ENCODE results near the gene NCEH1. TPM values are rescaled to one million over a fixed set of nuclear protein-coding genes. Genes with fewer than 3 reads are reported as not detected.

The NCEH1 gene
- total RNA-seq, 2 donors from 2014 or later = 4.4 to 5.2 TPM

- DNase-seq (ENCODE audit: low spot score in 2 of 2) = no peak
- Mint-ChIP-seq H3K9me3 (no peaks in the 10 kb centered on the region), H3K27ac (no peak overlapping the region), H3K36me3 (no peaks in the 10 kb centered on the region)
- no peak for ATAC-seq
Measured at GRCh38 chr3:172640751-172641150, 70.1 kb downstream of the NCEH1 start.

- H3K27ac Mint-ChIP-seq = no peak overlapping the region
- no peak for DNase-seq (ENCODE audit: low spot score in 2 of 2)
Measured at GRCh38 chr3:172635588-172635987, 75.3 kb downstream of the NCEH1 start.

DNA sequence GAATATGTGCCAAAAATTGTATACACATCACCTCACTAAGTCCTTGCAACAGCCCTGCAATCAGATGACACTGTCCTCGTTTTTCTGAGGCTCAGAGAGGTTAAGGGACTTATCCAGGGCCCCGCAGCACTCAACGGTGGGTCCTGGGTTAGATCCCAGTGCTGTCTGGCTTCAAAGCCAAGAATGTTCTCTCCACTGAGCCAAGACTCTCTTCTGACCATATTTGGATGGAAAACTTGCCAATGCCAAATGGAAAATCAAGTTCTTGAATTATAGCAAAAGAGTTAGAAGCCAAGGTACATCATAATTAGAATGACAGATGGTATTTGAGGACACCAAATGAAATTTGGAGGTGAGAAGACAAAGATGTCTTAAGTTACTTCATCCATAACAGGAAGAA lies 75.9 kb downstream of the NCEH1 start:
- ATAC-seq (no peak), DNase-seq (ENCODE audit: low spot score in 2 of 2) (no peak)
- Mint-ChIP-seq H3K36me3 (no peaks in the 10 kb centered on the region), H3K27ac (no peak overlapping the region), H3K9me3 (no peaks in the 10 kb centered on the region)

More at GRCh38 chr3:172635588-172635987, 75.3 kb downstream of the NCEH1 start:
- Mint-ChIP-seq H3K9me3 (no peaks in the 10 kb centered on the region), H3K36me3 (no peaks in the 10 kb centered on the region)
- ATAC-seq = peak; percentile 86 to 99

- Mint-ChIP-seq H3K36me3 (no peaks in the 10 kb centered on the region), H3K9me3 (no peaks in the 10 kb centered on the region), H3K27ac (no peak overlapping the region)
- no peak for ATAC-seq
- no peak for DNase-seq (ENCODE audit: low spot score in 2 of 2)
Measured at GRCh38 chr3:172630316-172630715, 80.6 kb downstream of the NCEH1 start.

- ATAC-seq = no peak
- Mint-ChIP-seq H3K36me3 (no peaks in the 10 kb centered on the region), H3K27ac (no peak overlapping the region), H3K9me3 (no peaks in the 10 kb centered on the region)
- no peak for DNase-seq (ENCODE audit: low spot score in 2 of 2)
Measured at GRCh38 chr3:172629470-172629869, 81.4 kb downstream of the NCEH1 start.

DNA sequence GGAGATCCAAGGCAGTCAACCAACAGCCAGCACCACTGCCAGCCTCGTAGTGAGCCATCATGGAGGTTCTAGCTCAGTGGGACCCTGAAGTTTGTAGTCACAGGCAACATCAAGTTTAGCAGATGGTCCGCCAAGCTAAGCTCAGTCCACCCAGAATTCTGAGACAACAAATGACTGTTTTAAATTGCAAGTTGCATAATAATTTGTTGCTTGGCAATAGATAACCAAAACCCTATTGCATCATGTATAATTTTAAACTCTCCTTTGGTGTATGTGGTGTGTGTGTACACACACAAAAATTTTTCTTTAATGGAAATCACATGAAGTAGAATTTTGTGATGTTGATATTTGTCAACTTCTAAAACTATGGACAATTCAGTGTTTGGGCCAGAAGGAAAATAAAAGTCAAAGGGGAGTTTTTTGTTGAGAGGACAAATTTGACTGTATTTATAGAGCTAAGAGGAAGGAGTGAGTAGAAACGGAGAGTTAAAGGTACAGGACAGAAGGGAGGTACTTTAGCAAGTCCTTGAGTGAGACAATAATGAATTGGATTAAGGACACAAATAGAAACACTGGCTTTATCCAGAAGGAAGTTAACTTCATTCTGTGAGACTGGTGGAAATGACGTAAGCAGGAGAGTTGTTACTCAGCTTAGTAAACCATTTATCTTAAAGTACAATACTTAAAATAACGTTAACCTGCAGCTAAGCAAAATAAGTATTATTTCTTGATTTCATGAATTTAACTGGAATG lies 83.6 kb downstream of the NCEH1 start:
- Mint-ChIP-seq H3K9me3 (no peaks in the 10 kb centered on the region), H3K27ac (no peak overlapping the region), H3K36me3 (no peaks in the 10 kb centered on the region)
- ATAC-seq = no peak
- DNase-seq (ENCODE audit: low spot score in 2 of 2) = no peak

DNA sequence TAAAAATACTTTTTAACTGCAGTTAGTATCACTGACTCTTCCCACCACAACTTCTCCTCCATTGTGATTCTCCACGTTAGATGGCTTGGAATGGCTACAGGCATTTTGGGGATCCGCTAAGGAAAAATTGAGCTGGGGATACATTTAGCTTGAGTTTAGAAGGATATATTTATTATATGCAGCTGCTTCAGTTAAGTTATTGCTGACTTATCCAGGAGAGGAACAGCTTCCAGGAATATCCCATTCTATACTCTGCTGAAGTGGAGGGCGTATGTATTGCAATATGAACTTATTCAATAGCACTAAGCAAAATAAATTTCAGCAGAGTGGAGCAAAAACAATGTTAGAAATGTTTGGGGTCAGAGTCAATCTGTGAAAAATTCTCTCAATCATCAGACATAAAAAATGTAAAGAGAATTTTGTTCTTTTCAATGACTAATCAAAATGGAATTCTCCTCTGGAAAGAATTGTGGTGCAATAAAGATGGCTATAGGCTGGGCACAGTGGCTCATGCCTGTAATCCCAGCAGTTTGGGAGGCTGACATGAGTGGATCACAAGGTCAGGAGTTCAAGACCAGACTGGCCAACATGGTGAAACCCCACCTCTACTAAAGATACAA lies 84.7 kb downstream of the NCEH1 start:
- no peak for ATAC-seq
- H3K9me3 Mint-ChIP-seq = no peaks in the 10 kb centered on the region
- DNase-seq (ENCODE audit: low spot score in 2 of 2) = no peak
- H3K36me3 Mint-ChIP-seq = no peaks in the 10 kb centered on the region
- no peak overlapping the region for H3K27ac Mint-ChIP-seq

DNA sequence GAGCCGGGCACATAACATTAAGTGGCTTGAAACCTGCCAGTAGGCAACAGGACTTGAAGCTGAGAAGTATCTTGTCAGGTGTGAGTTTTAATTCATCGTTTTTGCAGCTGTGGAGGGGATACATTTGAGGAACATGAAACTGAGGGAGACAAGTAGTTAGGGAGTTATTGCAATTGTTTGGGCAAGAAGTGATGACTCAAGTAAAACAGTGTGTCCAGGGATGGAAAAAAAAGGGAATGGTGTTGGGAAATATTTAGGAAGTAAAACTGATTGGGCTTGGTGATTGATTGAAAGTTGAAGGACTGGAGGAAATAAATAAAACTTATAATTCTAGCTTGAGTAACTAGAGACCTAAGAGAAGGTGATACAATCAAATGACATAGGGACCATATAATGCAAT lies 85.5 kb downstream of the NCEH1 start:
- no peak overlapping the region for H3K27ac Mint-ChIP-seq
- no peaks in the 10 kb centered on the region for H3K36me3 Mint-ChIP-seq
- H3K9me3 Mint-ChIP-seq = no peaks in the 10 kb centered on the region
- ATAC-seq (no peak), DNase-seq (ENCODE audit: low spot score in 2 of 2) (no peak)

DNA sequence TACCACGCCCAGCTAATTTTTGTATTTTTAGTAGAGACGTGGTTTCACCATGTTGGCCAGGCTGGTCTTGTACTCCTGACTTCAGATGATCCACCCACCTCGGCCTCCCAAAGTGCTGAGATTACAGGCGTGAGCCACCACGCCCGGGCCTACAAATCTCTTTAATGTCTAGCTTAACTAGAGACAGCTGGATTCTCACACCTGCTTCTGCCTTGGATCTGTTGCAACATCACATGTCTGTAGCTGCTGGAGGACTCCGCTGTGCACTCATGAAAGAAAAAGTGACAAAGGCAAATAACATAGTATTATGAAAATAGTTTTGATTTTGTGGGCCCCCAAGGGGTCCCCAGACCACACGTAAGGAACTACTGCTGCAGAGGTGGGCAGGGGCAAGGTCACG lies 85.9 kb downstream of the NCEH1 start:
- no peaks in the 10 kb centered on the region for H3K9me3 Mint-ChIP-seq
- no peaks in the 10 kb centered on the region for H3K36me3 Mint-ChIP-seq
- ATAC-seq (no peak), DNase-seq (ENCODE audit: low spot score in 2 of 2) (no peak)
- H3K27ac Mint-ChIP-seq = no peak overlapping the region

GRCh38 chr3:172622916-172623700 lies 87.8 kb downstream of the NCEH1 start:
- Mint-ChIP-seq H3K27ac (no peak overlapping the region), H3K36me3 (peaks cover 0 to 11% of the 10 kb centered on the region in 2 donors), H3K9me3 (peaks cover 0 to 6% of the 10 kb centered on the region in 2 donors)
- DNase-seq (ENCODE audit: low spot score in 2 of 2) (peak in 1 of 2 donors; percentile 57), ATAC-seq (peak; percentile 56 to 71)

- Mint-ChIP-seq H3K9me3 (peaks cover 0 to 6% of the 10 kb centered on the region in 2 donors), H3K27ac (no peak overlapping the region), H3K36me3 (peaks cover 0 to 13% of the 10 kb centered on the region in 2 donors)
- no peak for DNase-seq (ENCODE audit: low spot score in 2 of 2)
- ATAC-seq = no peak
Measured at GRCh38 chr3:172622156-172622555, 88.7 kb downstream of the NCEH1 start.

DNA sequence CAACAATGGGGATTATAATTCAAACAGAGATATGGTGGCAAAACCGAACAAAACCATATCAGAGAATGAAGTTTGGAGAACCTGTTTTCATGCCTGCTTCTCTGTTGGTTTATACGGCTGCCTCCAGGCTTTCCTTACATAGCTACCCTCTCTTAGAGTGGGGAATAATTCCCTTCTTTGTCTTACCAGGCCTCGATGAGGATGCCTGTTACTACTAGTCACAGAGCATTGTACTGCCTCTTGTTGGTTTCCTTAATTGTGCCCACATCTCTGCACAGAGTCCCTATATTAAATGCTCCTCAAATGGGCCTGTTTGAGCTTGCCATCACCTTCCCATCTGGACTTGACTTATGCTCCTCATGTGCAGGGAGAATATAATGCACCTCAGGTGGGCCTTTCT lies 92.9 kb downstream of the NCEH1 start:
- H3K27ac Mint-ChIP-seq = no peak overlapping the region
- H3K9me3 Mint-ChIP-seq = peaks cover 0 to 12% of the 10 kb centered on the region in 2 donors
- H3K36me3 Mint-ChIP-seq = peaks cover 8 to 23% of the 10 kb centered on the region in 2 donors
- ATAC-seq = no peak
- no peak for DNase-seq (ENCODE audit: low spot score in 2 of 2)

DNA sequence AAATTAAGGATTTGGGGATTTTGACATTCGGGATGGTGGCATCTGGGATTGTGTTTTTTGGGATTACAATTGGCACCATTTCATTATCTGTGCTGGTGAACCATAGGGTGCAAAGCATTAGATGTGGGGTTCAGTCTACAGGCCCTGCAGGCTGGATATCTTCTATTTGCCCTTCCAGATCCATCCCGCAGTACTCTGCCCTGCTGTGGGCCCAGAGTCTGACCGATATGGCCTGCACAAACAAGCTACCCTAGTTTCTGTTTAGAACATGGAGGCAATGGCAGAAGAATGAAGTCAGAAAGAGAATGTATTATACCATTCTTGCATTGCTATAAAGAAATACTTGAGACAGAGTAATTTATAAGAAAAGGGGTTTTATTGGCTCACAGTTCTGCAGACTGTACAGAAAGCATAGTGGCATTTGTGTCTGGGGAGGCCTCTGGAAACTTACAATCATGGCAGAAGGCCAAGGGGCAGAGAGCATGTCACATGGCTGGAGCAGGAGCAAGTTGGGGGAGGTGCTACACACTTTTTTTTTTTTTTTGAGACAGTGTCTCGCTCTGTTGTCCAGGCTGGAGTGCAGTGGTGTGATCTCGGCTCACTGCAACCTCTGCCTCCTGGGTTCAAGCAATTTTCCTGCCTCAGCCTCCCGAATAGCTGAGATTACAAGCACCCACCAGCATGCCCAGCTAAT lies 93.7 kb downstream of the NCEH1 start:
- Mint-ChIP-seq H3K9me3 (peaks cover 0 to 12% of the 10 kb centered on the region in 2 donors), H3K27ac (peak overlapping the region in 1 of 2 donors; percentile 36), H3K36me3 (peaks cover 8 to 23% of the 10 kb centered on the region in 2 donors)
- ATAC-seq (no peak), DNase-seq (ENCODE audit: low spot score in 2 of 2) (no peak)

DNA sequence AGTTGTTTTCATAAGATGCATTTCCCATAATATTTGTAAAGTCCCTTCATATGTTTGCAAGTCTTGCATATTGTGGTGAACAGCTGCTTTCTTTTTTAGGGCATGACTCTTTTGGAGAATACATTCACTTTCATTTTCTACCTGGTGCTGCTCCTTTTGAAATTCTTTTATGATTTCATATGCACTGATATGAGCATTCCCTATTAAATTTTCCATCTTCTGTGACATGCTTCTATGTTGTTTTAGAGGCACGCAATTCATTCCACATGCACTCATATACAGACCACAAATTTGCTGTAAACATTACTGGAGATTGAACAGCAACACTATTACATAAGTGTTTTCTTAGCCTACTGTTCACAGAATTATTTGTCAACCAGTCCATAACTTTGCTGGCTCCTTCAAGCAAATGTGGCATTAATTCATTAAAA lies 94.8 kb downstream of the NCEH1 start:
- DNase-seq (ENCODE audit: low spot score in 2 of 2) (no peak), ATAC-seq (peak; percentile 59 to 89)
- peak overlapping the region in 1 of 2 donors; percentile 50 for H3K27ac Mint-ChIP-seq
- H3K36me3 Mint-ChIP-seq = peaks cover 8 to 23% of the 10 kb centered on the region in 2 donors
- H3K9me3 Mint-ChIP-seq = peaks cover 0 to 12% of the 10 kb centered on the region in 2 donors

- Mint-ChIP-seq H3K9me3 (peaks cover 5 to 19% of the 10 kb centered on the region in 2 donors), H3K27ac (peak overlapping the region; percentile 50 to 93), H3K36me3 (peaks cover 8 to 29% of the 10 kb centered on the region in 2 donors)
- DNase-seq (ENCODE audit: low spot score in 2 of 2) (no peak), ATAC-seq (no peak)
Measured at GRCh38 chr3:172615296-172615695, 95.6 kb downstream of the NCEH1 start.

Measured in activated naive CD4-positive, alpha-beta T cell treated with anti-CD3 and anti-CD28 coated beads, Interleukin-2, amount 50 U/mL, for 72 hours (primary cell).